H1 (cell line): ENCODE results near the gene VTI1B. TPM values are rescaled to one million over a fixed set of nuclear protein-coding genes. Genes with fewer than 3 reads are reported as not detected.

Experiments
- KDM5A ChIP-seq: fragments of 200-600 bp; IDR thresholded peaks from 2 replicates; pipeline ENCODE4 v1.7.1; 2012; ENCODE audit warnings: mild to moderate bottlenecking, low read length, inconsistent platforms, mixed read lengths
- RAD21 ChIP-seq, 2 experiments: IDR thresholded peaks in 1 of 2; conservative IDR thresholded peaks in 1 of 2; 2 replicates each; pipeline ENCODE4 v1.6.1; 2011; ENCODE audit warnings: low read depth in 2 of 2, low read length in 2 of 2, improper control_type of control experiment in 1 of 2, inconsistent platforms in 1 of 2, mild to moderate bottlenecking in 1 of 2, moderate library complexity in 1 of 2
- polyA plus RNA-seq, 7 experiments: library from polyadenylated mRNA; depleted of rRNA in 3 of 7; stranded (reverse) in 5 of 7; unstranded in 2 of 7; fragments of >200 nt in 5 of 7; fragments of 200-250 nt in 2 of 7; gene quantifications; 1 replicate in 5 of 7; 2 replicates in 1 of 7; 4 replicates in 1 of 7; pipeline versions ENCODE4 v1.2.1 to v1.2.3, GENCODE V29; 2011 to 2013; ENCODE audit warnings: missing spikeins in 2 of 7, mixed read lengths in 2 of 7
- total RNA-seq: library from RNA; stranded (reverse); fragmentation: NEBNext Ultra II Directional; extraction: Animal tissue kit (Norgen Biotek cat#: 25700); gene quantifications from 2 replicates; pipeline ENCODE4 v1.2.1, GENCODE V29; 2021

VTI1B gene
- total and polyA plus RNA-seq, 2 of the 8 experiments (the other 6 are each of a cell fraction or from before 2014, with no cell fraction given), result 28.1 to 98.7 TPM

DNA sequence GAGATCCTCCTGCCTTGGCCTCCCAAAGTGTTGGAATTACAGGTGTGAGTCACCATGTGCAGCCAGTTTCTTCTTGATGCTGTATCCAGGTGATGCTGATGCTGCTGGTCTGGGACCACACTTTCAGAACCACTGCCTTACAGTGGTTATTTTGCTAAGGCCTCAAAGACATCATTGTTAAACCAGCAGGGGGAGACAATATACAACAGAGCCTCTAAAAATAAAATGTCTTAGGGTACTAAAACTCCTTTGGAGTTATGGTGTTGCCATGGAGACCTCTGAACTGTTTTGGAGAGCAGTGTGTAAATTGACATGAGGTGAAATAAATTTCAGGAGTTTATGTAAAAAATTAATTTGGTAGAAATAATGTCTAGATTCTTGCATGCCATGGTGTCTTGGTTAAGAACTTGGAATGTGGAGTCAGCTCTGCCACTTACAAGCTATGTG is 55.8 kb downstream of the VTI1B start (continued):
- peak; percentile 58 to 64 for TF ChIP-seq RAD21 (IDR thresholded peaks at IDR 0.05 in 1 of 2, conservative IDR thresholded peaks at IDR 0.05 in 1 of 2; ENCODE audit: low read depth in 2 of 2, low read length in 2 of 2)
- TF ChIP-seq KDM5A, result no peak
